HPDE6-E6E7 (cell line): ENCODE results near the gene ADAM12.
"Not testable (repeated sequence)": the region's sequence is repeated elsewhere in the genome, so short reads cannot be mapped to it uniquely, and the experiment has no call there.

Experiments used
- DNase-seq: peaks from one replicate; pipeline ENCODE4 v3.0.0; 2011; ENCODE audit warnings: missing footprints; ENCODE audit errors: extremely low spot score

The ADAM12 gene

DNA sequence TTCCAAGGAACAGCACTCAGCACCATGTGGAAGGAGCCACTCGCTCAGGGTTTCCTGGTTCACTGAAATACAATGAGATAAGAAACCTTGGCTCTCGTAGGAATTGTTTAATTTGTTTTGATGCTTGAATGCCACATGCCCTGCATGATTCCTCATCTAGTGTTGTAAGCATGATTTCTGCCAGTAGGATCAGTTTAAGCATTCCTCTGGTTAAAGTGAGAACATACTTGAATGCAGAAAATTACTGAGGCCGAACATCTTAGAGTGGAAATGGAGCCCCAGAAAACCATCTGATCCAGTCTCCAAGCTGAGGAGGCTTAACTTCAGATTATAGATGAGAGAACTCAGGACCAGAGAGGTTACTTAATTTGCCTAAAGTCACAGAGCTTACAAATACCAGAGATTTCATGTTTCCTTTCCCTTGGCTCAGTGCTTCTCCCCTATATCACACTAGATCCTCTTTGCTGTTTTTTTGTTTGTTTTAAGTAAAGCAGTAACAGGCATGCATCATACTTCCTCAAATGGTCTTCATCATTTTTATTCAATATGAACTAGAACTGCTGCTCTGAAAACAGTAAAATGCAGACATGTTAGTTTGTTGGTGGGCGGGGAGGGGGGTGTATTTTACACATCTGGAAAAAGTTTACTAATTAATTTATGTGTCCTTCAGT is 125.1 kb downstream of the ADAM12 start:
- DNase-seq = no peak

DNA sequence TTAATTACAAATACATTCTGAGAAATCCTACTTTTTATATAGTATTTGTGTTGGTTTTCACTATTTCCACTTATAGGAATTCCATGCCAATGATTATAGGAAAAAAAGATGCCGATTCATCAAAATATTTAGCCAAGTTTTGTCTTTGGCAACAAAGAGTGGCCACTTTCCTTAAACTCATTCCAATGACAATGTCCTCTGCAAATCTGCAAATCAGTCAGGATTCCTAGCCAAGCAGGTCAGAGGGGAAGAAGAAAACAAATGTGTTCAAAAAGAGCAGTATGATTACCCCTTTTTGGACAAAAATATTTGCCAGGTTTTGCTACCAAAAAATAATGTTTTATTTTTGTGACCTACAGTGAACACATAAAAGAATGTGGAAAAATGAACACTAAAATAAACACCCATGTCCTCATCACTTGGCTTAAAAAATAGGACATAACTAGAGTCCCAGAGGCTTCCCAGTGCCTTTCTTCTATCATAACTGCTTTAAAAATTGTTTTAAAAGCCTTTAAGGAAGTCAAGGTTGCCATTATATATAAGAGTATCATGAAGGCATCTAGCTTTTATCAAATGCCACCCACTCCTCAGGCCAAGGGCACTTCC is 125.9 kb downstream of the ADAM12 start:
- no peak for DNase-seq

GRCh38 chr10:126259760-126260479 is 128.4 kb downstream of the ADAM12 start:
- DNase-seq = no peak

GRCh38 chr10:126256864-126257263 is 131.4 kb downstream of the ADAM12 start:
- no peak for DNase-seq

DNA sequence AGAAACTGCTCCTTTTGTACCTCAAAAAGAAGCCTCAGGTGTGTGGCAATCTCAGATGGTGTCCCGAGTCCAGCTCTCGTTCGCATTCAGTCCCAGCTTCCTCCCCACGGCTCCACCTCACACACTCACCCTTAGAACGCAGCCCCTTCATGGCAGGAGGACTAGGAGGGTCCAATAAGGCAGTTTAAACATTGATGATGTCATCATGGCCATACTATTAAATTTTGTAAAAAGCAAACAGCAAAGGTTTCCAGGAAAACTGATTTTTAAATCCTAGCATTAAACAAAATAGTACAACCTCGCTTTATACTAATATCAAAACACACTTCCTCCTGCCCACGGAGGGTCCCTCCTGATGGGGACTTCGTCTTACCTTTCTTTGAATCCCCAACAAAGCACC is 133.0 kb downstream of the ADAM12 start:
- DNase-seq = no peak

GRCh38 chr10:126253611-126253998 is 134.7 kb downstream of the ADAM12 start:
- no peak for DNase-seq

GRCh38 chr10:126252884-126253610 is 135.2 kb downstream of the ADAM12 start:
- no peak for DNase-seq

- no peak for DNase-seq
Measured at GRCh38 chr10:126251778-126252407, 136.4 kb downstream of the ADAM12 start.

DNA sequence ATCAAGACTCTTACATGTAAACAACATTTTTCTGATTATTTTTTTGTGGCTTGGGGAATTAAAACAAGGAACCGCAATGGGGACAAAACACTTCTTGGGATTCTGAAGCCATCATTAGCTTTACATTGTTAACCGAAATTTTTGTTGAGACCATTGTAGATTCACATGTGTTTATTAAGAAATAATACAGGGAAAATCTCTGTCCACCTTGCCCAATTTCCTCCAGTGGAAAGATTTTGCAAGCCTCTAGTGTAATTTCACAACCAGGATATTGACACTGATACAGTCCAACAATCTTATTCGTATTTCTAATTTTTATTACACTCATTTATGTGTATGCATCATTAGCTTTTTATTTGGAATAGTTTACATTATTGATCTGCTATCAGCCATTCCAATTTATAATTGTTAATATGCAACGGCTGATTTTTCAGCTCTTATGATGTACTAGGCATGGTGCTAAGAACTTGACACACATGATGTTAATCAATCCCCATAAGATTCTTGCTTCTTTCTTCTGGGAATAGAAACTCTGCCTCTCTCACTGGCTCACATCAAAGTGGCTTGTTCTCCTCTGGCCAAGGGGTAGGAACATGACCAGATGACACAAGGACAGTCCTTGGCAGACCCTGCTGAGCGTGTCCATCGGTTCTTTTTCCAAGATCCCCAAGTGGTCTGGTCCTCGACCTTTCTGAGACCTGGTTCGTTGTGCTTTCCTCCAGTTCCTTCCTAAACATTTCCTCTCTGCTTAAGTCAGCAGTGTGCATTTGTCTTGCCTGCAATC is 137.6 kb downstream of the ADAM12 start:
- DNase-seq = no peak

- no peak for DNase-seq
Measured at GRCh38 chr10:126250045-126250444, 138.2 kb downstream of the ADAM12 start.

DNA sequence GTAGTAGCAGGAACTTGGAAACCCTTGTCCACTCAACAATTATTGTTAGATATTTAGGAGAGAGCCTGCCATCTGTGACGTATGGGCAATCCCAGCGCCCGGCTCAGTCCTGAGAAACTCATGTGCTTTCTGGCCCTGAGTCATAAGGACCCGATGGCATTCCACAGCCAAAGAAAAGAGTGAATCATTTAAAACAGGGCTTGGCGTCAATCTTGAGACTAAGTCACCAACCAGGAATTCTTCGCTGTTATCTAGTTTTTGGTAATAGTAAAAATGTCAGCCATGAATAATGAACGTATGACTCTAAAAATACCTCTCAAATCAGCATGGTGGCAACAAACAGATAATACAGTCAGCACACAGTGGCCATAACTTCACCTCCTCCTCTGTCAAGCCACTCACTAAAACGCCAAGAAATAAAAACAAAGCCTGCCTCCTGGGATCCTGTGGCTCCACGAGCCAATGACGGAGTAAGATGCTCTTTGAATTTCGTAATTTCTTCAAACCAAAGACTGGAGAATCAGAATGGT is 140.8 kb downstream of the ADAM12 start:
- peak; percentile 65 for DNase-seq

GRCh38 chr10:126246396-126246795 is 141.9 kb downstream of the ADAM12 start:
- not testable (repeated sequence) for DNase-seq

- no peak for DNase-seq
Measured at GRCh38 chr10:126245501-126245900, 142.8 kb downstream of the ADAM12 start.

DNA sequence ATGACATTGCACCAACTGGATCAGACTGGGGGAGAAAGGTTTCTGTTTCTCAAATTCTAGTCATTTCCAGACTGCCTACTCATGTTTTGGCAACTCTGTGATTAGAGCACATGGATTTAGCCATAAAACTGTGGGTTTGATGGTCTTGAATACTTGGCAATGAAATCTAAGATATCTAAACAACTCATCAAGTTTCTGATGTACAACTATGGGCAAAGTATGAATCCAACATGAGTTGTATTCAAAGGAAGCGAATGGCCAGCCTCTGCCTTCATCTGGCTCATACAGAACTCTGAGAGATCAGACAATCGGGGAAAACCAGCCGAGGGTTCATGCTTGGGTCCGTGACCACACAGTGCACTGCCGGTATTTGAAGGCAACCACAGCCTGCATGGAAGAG is 144.3 kb downstream of the ADAM12 start:
- no peak for DNase-seq

GRCh38 chr10:126243306-126243705 is 145.0 kb downstream of the ADAM12 start:
- no peak for DNase-seq

DNA sequence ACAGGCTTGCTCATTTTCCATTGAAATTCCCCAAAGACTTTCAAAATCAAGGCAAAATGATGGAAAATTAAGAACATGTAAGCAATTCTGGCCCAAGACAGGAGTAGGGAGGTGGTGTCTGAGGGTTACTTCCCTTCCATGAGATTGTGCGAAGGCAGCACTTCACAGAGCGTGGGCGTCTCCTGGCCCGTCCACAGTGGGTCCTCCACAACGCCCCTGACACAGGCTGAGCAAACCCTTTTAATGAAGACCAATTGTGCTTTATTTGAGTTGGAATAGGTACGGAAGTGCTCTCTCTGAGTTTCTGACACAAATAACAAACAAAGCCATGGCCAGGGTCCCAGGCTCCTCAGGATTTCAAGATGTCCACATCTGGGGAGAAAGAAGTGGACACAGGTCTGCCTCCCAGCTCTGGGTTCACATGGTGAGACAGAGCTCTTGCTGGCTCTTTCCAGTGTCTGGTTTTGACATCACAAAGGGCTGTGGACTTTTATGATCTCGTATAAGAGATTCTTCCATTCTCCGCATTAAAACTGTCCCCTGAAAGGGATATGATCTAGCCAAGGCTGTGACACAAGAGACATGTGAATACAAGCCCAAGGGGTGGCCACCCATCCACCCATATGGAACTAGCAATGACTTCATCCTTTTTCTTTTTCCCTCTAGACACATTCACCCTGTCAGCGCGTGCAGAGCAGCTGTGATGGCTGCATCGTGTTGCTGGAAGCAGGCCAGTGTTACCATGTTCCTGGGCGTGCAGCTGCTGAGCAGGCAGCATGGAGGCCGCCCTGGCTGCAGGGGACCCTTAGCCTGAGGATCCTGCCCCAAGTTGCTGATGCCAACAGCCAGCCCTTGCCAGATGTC is 145.6 kb downstream of the ADAM12 start:
- no peak for DNase-seq

- no peak for DNase-seq
Measured at GRCh38 chr10:126240483-126240882, 147.8 kb downstream of the ADAM12 start.

GRCh38 chr10:126239844-126240243 is 148.4 kb downstream of the ADAM12 start:
- no peak for DNase-seq

DNA sequence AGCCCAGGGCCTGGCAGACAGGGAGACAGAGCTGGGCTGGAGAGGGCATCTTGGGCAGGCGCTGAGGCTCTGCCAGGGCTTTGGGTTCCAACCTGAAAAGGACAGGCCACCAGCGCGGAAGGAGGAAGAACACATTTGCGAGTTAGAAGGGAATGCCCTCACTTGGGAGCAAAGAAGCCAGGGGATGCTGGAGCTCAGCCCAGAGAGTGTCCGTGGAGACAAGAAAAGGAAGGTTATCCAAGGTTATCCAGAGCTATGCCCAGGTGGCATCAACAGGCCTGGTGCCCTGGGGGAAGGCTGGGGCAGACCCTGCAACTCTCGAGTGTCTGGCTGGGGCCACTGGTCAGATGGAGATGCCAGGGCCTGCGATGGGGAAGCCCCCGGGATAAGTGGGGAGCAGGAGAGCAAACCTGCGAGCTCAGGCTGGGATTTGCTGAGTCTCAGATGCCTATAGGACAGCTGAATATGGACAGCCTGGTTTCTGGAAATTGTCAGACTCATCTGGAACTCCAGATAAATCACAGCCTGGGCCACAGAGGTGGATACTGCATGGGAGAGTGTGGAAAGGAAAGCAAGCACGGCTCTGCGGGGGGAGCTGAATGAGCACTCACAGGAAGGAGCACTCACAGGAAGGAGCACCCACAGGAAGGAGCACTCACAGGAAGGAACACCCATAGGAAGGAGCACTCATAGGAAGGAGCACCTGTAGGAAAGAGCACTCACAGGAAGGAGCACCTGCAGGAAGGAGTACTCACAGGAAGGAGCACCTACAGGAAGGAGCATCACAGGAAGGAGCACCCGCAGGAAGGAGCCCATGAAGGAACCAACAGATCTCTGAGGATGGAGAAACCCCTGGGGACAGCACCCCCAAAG is 152.1 kb downstream of the ADAM12 start:
- DNase-seq = no peak
